ENCODE results near the gene CCR5AS. TPM values are rescaled to one million over a fixed set of nuclear protein-coding genes. Genes with fewer than 3 reads are reported as not detected.

CCR5AS gene

GRCh38 chr3:46324036-46324435, 82.8 kb downstream of the CCR5AS start:
- DNase-seq (ENCODE audit: low read depth in 4 of 4, low spot score in 3 of 4) = no peak

DNA sequence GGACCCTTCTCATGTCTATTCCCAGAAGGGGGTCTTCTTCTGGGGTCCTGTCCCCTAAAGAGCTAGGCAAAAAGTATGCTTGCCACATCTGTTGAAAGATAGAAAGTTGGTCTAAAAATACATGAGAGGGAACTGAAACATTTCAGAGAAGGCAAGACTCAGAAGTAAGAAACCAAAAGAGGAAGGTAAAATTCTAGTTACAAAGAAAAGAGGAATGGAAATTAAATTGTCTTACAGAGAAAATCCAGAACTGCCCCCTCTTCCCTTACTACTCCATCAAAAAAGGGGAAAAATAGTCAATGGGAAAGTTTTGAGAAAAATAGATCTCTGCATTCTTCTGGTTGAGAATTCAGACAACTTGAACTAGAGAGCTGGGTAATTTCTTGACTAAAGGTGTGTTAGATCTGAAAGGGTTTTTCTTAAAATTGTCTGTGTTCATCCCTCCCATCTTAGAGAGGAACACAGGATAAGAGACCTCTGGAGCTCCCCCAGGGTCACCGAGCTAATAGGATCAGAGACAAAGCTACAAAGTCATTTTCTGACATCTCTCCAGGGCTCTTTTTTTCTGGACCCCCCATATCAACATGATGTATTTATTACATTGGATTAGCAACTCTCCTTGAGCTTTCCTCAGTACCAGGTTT, 85.3 kb downstream of the CCR5AS start:
- no peak for DNase-seq (ENCODE audit: low read depth in 4 of 4, low spot score in 3 of 4)

DNA sequence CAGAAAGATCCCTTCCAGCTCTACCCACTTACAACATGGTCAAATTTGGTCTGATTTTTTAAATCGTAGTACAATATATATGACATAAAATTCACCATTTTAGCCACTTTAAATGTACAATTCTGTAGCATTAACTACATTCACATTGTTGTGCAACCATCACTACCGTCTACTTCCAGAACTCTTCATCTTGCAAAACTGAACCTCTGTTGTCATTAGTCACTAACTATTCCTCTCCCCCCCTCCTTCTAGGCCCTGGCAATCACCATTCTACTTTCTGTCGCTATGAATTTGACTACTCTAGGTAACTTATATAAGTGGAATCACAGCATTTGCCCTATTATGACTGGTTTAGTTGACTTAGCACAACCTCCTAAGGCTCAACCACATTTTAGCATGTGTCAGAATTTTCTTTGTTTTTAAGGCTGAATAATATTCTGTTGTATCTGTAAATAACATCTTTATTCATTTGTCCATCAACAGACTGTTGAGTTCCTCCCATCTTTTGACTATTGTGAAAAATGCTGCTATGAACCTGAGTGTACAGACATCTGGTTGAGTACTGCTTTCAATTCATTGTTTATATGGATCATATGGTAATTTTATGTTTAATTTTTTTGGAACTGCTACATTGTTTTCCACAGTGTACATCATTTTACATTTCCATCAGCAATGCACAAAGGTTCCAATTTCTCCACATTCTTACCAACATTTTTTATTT, 88.5 kb downstream of the CCR5AS start:
- no peak for DNase-seq (ENCODE audit: low read depth in 4 of 4, low spot score in 3 of 4)

DNA sequence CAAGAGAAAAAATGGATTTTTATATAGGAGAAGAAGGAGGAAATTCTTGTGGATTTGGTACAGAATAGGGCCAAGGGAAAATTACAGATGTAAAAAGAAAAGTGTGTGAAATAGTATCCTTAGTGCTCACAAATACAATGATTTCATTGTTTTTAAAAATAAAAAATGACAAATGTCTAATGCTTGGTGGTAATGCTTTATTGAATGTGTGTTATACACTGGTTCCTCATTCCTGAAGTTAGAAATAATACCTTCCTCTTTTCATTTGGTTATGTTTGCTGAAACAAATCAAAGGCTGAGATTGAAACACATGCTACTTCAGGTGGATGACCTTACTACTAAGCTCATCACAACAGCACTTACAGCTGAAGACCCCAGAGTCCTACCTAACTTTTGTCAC, 90.7 kb downstream of the CCR5AS start:
- DNase-seq (ENCODE audit: low read depth in 4 of 4, low spot score in 3 of 4) = no peak

- no peak for DNase-seq (ENCODE audit: low read depth in 4 of 4, low spot score in 3 of 4)
Measured at GRCh38 chr3:46314517-46314916, 92.3 kb downstream of the CCR5AS start.

Other genes starting within 250 kb of the CCR5AS start
- 1 to 10 TPM; 1.7 to 6.4 (median 2.6) TPM for gene CCR1, start 198.8 kb downstream of the CCR5AS start, polyA plus RNA-seq (ENCODE audit: insufficient read length in 4 of 4)
- gene CCR3, start 164.6 kb downstream of the CCR5AS start, polyA plus RNA-seq (ENCODE audit: insufficient read length in 4 of 4) = under 1 TPM in 1 of 4 donors, not detected in 3; 0.27 TPM
- 1 to 10 TPM in 2 of 4 donors, under 1 TPM in 2; 0.57 to 2.4 (median 1.3) TPM for gene CCR2, start 53.0 kb downstream of the CCR5AS start, polyA plus RNA-seq (ENCODE audit: insufficient read length in 4 of 4)
- under 1 TPM; 0.11 to 0.80 (median 0.42) TPM for gene CCR5, start 36.1 kb downstream of the CCR5AS start, polyA plus RNA-seq (ENCODE audit: insufficient read length in 4 of 4)
- gene CCRL2, start 193 bp upstream of the CCR5AS start, polyA plus RNA-seq (ENCODE audit: insufficient read length in 4 of 4) = under 1 TPM; 0.70 to 0.99 (median 0.91) TPM
- gene LTF, start 57.8 kb upstream of the CCR5AS start, polyA plus RNA-seq (ENCODE audit: insufficient read length in 4 of 4) = 1 to 10 TPM; 1.5 to 2.9 (median 2.3) TPM
- not detected for gene RTP3, start 90.9 kb upstream of the CCR5AS start, polyA plus RNA-seq (ENCODE audit: insufficient read length in 4 of 4)
- 1 to 10 TPM; 1.9 to 2.4 (median 2.1) TPM for gene LRRC2, start 159.2 kb upstream of the CCR5AS start, polyA plus RNA-seq (ENCODE audit: insufficient read length in 4 of 4)
- gene FAM240A, start 205.5 kb upstream of the CCR5AS start, polyA plus RNA-seq (ENCODE audit: insufficient read length in 4 of 4) = under 1 TPM in 1 of 4 donors, not detected in 3; 0.09 TPM